Measurements from ENCODE around the gene INAFM1.

DNA sequence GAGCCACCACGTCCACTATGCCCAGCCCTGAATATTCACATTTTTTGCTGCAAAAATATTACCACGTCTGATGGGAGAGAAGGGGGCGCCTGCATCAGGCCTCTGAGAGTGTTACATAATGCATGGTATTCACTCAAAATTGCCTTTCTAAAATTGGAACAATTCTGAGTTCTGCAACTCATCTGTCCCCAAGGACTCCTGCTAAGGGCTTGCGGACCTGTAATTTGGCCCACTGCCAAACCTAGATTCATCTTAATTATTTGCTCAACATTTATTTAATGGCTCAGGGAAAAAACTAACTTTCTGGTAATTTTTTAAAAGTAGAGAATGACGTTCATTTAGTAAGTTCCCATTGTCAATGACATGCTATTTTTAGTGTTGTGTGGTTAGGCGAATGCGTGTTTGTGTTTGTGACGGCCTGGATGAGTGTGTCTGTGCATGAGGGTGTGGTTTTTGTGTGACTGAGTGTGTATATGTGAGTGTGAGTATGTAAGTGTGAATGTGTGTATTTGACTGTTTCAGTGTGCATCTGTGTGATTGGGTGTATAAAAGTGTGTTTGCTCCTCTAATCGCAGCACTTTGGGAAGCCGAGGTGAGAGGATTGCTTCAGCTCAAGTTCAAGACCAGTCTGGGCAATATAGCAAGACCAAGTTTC is 8.8 kb downstream of the INAFM1 start:
- TF ChIP-seq CTCF (IDR thresholded peaks at IDR 0.05; ENCODE audit: extremely low read depth in 1 of 2, insufficient read depth in 1 of 2, low read depth in 1 of 2, low read length in 2 of 2) (no peak), MAX (IDR thresholded peaks at IDR 0.05; ENCODE audit: insufficient read depth, insufficient read length) (no peak)

Measured in endothelial cell of umbilical vein (primary cell).